Esophagus mucosa (tissue), 1 donor: ENCODE data around the gene ASAP3. TPM values are rescaled to one million over a fixed set of nuclear protein-coding genes. Genes with fewer than 3 reads are reported as not detected.
A peak's percentile ranks its signal among the peaks of the same experiment; 100 is the strongest.

Experiments
- ATAC-seq: fragments of 200-7000 bp; cut with Tn5 transposase; one replicate; pipeline ENCODE4 v1.9.1; 2020
- total RNA-seq: library from RNA; stranded (reverse); gene quantifications from one replicate; pipeline ENCODE4 v1.2.4, GENCODE V29; 2023
- donor health status: DM: yes; HTN: yes; CAD: no.

ASAP3 gene
- total RNA-seq, 1 donor from 2014 or later: 31.5 TPM

DNA sequence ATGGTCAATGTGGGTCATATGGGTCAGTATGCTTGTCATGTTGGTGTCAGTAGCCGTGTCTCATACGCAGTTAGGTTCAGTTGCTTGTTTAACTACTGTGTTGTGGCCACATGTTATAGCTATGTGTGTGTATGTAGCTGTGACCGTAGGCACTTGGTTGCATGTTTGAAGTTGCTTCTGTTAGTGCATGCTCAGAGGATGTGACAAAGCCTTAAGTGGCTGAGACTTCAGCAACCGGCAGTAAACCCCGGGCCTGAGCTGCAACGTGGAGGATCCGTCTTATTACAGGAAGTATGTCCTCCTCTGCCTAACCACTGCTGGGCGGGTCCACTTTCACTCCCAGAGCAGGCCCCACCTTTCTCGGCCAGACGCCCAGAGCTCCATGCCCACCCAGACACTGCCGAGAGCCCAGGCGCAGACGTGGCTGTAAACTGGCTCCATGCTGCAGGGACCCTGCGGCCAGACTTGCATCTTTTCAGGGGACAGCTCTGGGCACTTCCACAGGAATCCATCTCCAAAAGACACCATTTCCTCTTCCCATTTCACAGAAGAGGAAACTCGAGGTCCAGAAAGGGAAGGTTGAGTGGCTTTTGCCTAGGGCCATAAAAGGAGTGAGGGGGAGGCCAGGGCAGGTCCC is 61.6 kb downstream of the ASAP3 start:
- peak; percentile 32 for ATAC-seq

DNA sequence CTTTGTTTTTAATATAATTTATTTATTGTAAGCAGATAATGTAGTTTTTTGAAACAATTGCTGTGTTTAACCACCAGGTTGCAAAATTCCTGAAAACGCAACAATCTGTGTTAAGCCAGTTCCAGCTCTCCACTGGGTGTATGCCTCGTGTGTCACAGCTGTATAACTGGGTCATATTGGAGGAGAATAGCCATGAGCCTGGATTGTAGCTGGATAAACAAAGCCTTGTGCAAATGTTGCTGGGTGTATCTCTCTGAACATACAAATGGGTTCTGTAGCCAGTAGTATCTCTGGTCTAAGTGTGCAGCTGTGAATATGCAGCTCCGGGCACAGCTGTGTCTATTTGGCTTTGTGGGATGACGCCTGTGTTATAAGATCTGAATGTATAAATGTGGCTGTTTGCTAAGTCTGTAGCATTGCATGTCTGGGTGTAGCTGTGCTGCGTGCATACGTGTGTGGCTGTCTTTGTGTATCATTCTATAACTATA is 62.2 kb downstream of the ASAP3 start:
- ATAC-seq: peak; percentile 37

DNA sequence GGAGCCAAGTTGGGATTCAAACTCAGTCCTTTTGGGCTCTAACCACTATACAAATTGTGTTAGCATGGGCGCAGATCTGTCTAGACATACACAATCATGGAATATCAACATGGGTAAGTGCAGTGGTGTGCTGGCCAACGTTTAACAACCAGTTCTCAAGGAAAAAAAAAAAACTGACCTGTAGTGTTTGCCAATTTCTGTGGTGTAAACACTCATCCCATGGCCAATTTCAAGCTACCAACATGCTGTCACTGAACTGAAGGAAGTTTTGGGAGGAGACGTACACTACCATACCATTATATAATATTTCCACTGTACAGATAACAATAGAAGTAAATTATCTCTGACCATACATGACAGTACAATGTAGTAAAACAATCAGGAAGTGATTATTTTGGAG is 62.6 kb downstream of the ASAP3 start:
- ATAC-seq: no peak

DNA sequence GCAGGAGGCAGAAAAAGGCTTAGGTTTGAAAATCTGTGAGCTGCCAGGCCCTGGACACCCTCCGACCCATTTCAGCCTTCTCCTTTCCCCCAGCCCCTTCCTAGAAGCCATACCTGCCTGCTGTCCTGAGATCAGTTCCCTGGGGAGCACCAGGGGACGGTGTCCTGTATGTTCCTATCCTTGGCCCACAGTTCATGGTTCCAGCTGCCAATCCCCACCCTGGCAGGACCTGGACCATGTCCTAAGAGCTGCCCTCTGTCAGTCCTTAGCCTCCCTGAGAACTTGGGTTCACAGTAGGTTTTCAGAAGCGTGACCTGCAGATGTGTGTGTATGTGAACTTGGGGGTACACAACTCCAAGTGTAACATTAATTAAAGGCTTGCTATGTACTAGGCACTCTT is 63.2 kb downstream of the ASAP3 start:
- no peak for ATAC-seq

DNA sequence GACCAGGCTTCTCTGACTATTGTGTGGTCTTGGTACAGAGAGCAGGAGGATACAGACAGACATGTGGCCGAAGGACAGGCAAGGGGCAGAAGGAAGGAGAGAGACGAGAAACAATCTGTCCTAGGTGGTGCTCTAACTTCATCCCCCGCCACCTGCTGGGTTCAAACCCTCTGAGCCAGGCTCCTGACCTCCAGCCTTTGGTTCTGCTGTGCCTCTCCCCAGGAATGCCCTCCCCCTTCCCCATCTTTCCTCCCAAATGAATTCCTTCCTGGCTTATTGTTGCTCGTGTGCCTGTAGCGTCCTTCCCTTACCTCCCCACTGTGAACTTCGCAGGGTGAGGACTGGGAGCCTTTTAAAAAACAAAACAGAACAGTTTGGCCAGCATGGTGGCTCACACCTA is 64.8 kb downstream of the ASAP3 start:
- ATAC-seq: no peak

DNA sequence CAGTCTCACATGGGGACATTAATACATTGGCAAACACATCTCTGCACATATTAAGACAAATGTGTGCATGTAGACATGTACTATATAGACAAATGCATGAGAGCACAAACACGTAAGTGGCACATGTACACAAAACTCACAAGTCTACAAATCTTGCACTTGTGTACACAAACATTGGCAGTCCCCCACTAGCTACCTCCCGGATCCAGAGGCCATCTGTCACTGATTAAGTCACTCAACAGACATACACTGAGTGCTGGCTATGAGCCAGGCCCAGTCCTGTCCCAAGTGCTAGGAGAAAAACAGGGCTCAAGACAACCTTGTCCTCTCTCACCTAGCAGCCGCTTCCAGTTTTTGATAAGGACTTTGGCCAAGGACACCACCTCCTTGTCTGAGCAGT is 66.4 kb downstream of the ASAP3 start:
- ATAC-seq: no peak

DNA sequence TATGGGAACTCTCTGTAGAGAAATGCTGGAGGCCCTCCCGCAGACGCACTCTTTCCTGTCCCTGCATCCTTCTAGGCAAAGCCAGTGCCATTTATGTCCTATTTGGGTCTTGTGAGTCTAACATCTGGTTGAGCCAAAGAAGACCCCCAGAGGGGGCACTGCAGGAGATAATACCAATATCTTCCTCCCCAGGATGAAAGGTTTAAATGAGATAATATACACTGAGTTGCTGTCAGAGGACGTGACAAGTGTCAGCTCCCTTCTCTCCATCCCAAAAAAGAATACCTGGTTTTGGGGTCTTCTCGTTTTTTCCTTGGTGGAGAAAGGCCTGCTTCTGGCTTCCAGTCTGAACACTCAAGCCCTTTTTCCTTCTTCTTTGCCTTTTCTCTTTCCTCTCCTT is 67.0 kb downstream of the ASAP3 start:
- no peak for ATAC-seq

DNA sequence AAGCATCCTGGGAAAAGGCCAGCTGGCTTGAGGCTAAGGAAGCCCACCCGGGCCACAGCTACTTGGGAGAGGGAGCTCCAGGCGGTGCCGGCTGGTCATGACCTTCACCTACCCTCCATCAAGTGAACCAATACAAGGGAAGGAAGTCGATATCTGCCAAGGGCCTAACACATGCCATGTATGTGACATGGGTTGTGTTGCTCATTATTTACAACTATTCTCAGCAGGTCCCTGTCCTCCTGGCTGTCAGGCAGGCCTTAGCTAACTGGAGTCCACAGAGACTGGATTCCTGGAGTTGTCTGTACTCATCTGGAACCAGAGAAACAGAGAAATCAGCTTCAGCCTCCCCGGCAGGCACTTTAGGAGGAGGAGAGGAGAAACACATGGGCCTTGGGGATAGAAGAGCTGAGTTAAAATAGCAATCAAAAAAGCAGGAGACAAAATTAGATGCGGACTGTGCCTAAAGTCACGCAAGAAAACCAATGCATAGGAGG is 75.1 kb downstream of the ASAP3 start:
- no peak for ATAC-seq

DNA sequence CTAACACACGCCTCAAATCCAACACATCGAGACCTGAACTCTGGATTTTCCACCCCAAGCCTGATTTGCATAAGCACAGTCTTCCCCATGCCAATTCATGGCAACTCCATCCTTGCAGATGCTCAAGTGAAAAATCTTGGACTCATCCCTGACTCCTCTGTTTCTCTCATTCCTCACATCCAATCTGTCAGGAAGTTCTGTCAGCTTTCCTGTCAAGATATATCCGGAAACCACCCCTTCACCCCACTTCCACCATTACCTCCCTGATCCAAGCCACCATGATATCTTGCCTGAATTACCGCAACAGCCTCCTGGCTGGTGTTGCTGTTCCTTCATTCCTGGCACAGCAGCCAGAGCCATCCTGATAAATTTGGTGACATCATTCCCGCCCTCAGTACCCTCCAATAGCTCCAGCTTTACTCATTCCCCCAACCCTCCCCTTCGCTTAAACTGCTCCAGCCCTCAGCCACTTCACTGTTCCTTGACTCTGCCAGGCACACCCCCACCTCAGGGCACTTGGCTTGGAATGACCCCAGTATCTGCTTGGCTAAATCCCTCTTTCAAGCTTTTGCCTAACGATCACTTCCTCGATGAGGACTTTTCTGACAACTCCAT is 76.9 kb downstream of the ASAP3 start:
- no peak for ATAC-seq

DNA sequence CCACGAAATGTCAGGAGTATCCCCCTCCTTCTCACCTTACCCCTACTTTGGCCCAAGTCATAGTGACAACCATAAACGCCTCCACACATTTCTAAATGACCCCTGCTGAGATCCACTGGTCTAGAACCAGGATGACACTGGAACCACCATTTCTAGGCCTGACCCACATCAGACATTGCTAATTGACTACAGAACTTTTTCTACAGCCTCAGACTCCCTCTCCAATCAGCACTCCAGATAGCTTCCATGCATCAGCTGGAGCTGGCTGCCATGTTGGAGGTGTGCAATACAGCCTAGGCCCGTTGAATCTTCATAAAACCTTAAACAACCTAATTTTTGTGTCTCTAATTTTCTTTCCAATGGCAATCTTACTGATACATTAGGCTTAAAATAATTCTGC is 78.0 kb downstream of the ASAP3 start:
- ATAC-seq: no peak

DNA sequence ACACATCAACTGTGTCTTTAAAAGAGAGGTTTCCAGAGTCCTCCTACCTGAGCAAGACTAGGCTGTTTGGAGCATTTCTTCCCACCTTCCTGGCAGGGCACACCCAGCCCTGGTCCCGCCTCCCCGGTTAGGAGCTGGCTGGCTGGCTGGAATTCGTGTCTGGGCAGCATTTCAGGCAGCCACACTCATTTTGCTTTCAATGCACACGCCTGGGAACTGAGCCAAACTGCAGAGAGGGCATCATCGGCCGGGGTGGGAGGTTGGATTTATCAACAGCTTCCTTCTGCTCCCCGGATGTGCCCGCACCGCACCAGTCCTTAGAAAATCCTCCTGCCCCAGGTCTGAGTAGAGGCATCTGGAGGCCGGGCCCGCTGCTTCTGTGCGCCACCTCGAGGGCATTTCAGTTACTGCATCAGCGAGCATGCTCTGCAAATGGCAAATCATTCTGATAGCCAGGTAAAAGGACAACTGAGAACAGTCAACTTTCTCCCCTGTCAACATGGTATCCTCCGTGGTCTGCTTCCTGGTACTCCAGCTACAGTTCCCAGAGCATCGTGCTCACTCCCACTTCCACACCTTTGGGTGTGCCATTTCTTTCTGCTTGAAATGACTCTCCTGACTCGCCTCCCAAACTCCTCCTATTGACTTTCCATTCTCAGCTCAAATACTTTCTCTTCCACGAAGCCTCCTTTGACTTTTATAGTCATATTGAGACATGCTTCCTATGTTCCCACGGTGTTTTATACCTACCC is 80.1 kb downstream of the ASAP3 start:
- peak; percentile 90 for ATAC-seq

DNA sequence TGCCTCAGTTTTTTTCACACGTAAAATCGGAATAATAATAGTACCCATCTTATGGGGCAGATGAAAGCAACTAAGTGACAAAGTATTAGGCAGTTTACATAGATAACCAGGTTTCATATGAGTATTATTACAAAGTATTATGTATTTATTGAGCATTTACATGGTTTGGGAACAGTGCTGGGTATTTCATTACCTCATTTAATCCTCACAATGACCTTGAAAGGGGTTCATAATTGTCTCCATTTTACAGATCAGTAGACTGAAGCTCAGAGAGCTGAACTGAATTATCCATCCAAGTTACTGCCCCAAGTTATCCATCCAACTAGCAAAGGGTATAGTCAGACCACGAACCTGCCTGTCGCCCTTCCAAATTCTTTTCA is 80.6 kb downstream of the ASAP3 start:
- no peak for ATAC-seq

DNA sequence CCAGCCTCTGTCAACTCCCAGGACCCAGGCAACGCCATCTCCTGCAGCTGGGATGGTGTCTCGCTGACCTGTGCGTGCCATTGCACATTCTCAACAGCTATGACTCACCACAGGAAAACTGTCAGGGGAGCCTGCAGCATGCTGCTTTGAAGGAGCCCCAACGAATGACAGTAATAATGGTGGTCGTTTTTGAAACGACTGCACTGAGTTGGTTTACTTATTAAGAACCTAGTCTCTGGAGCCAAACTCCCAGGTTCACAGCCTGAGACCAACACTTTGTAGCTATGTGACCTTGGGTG is 81.0 kb downstream of the ASAP3 start:
- ATAC-seq: peak; percentile 56

DNA sequence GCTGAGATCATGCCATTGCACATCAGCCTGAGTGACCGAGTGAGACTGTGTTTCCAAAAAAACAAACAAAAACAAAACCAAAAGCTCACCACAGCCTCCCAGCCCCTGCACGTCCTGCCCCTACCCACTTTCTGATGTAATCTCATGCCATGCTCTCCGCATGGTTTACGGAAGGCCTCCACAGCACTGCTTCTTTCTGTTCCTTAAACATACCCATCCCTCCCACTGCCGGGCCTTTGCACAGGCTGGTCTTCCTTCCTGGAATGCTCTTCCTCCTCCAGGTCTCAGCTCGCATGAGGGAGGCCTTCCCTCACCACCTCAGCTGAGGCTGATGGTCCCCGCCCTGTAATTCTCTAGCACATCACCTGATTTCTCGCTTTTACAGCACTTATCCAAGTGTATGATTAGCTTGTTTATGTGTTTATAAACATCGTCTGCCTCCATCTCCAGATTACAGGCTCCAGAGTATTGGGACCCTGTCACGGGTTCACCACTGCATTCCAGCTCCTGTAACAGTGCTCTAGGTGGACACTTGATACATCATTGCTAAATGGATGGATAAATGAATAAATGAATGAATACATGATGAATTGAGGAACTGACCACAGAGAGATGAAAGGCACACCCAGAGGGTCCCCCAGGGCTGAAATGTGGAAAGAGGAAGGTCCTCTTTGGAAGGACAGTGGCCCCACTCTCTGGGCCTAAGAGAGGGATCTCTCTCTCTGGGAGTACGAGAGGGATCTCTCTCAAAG is 81.5 kb downstream of the ASAP3 start:
- ATAC-seq: peak; percentile 2

DNA sequence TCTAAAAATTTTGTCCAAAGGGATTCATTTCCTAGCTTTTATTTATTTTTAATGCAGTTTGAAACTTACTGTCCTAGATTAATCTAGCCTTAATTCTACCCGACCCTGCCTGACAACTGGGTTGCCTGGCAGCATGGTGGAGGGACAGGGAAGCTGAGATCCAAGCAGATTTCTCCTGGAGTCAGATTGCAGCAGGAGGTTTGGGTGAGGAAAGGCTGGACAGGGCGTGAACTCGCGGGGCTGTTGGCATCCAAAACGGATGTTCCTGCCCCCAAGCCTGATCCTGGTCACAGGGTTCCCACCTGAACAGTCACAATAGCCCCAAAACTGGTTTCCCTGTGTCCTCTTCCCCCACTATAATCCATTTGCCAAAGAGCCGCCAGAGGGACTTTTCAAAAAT is 82.7 kb downstream of the ASAP3 start:
- ATAC-seq: no peak

DNA sequence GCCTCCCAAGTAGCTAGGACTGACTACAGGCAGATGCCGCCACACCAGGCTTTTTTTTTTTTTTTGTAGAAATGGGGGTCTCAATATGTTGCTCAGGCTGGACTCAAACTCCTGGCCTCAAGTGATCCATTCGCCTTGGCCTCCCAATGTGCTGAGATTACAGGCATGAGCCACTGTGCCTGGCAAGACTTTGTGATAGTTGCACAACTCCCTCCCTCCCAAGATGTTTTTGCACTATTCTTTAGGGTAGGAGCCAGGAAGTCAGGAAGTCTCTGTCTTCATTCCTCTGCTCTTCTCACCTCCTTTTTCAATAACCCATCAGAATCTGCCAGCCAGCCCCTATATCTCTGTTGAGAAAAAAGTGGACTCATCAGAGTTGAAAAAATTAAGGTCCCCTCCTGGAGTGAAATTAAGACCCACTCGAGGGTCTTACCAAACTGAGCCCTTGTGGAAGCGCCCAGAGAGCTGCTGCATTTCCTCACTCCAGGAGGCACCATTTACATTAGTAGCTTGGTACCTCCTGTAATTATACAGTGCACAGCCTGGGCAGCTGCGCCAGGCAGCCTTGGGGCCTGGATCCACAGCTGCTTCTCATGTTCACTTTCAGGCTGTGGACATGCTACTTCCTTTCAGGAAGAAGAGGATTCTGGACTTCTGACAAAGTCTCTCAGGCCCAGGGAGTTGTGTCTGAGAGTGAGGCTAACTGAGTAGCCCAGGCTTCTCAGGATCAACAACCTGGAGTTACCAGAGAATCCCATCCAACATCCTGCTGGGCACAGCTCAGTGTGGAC is 83.5 kb downstream of the ASAP3 start:
- no peak for ATAC-seq

DNA sequence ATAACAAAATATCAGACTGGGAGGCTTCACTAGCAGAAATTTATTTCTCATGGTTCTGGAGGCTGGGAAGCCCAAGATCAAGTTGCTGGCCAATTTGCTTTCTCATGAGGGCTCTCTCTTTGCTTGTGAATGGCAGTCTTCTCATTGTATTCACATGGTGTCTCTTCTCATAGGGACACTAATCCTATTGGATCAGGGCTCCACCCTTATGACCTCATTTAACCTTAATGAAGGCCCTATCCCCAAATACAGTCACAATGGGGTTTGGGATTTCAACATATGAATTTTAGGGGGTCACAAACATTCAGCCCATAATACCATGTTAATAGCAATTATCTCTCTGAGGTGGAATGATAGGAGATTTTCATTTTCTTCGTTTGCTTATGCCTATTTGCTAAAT is 84.8 kb downstream of the ASAP3 start:
- ATAC-seq: no peak

DNA sequence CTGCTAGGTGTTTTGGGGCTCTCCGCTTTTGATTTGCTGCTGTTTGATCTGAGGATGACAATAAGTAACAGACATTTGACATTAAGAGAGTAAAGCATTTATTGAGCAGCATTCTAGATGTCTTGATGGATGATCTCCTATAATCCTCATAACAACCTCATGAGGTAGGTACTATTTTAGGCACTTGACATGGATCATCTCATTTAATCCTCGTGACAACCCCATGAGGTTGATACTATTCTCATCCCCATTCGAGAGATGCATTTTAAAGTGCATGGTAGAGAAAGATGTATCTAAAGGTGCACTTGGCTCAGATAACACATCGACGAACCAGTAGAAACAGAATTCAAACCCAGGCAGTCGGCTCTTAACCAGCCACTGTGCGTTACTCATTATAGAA is 86.1 kb downstream of the ASAP3 start:
- ATAC-seq: no peak

DNA sequence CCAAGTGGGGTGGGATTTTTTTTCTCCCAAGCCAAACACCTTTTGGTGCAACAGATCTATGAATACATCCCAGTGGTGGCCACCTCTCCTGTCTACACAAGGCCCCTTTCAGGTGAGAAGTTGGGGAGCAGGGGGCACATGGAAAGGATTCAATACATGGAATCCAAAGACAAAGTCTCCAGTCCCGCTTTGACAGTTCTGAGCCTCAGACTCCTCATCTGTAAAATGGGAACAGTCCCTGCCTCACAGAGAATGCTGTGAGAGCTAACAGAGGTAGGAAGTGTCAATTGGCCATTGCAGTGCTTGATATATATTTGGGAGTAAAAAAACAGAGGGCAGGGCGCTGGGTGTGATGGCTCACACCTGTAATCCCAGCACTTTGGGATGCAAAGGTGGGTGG is 87.6 kb downstream of the ASAP3 start:
- no peak for ATAC-seq

DNA sequence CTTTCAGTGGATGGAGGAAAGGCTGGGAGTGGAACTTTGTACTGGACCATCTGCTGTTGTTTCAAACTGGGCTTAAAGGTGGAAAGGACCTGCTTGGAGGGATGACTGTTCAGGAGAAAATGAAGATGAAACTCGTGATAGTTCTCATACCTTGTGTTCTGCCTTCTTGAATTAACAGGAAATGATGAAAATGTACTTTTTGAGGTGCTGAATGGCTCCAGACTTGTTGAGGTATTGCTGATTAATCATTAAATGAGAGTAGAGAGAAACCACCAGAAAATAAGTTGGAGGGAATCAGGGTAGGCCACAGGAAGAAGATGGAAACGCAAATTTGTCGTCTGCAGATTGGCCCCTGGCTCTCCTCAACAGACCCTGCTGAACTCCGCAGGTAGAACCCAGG is 88.1 kb downstream of the ASAP3 start:
- ATAC-seq: no peak

DNA sequence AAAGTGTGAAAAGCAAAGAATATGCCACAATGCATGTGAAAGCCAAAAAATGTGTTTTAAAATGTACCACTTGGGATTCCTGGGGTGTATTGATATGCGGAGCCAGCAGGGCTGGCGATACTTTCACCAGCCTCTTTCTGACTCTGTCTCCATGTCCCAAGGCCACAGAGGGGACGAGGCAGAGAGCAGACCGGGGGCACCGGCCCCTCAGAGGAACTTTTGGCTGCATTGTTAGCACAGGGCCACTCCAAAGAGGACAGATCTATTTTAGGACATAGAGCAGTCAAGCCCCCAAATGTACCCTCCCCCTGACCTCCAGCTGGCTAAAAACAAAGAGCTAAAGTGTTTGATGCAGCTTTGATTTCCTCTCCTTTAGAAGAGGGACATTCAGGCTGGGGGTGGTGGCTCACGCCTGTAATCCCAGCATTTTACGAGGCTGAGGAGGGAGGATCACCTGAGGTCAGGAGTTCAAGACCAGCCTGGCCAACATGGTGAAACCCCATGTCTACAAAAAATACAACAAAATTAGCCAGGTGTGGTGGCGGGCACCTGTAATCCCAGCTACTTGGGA is 88.7 kb downstream of the ASAP3 start:
- ATAC-seq: no peak

DNA sequence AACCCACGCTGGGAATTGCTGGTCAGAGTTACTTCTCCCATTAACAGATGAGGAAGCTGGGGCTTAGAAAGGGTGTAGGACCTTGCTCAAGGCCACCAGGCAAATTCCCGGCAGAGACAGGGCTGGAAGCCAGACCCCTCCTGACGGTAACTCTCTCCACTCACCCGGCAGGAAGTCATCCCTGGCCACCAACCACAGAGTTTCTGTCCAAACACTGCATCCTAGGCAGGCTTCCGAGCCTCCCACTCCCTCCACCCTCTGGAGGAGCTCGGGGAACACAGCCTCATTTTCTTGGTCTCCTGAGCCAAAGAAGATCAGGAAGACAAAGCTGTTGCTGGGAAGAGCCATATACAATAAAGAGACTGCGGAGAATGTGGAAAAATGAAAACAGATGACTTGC is 89.3 kb downstream of the ASAP3 start:
- peak; percentile 41 for ATAC-seq
